Fibroblast of skin of right quadriceps (primary cell): ENCODE results near the gene ZNF768.
A peak's percentile ranks its signal among the peaks of the same experiment; 100 is the strongest.

Experiments
- DNase-seq: peaks from one replicate; pipeline ENCODE4 v3.0.0-alpha.2; 2013

The ZNF768 gene

GRCh38 chr16:30526137-30526822 lies at the start of gene ZNF768:
TSS of gene ZNF768 (minus strand) at chr16:30526566. CDS start at chr16:30526413, 153 bp downstream.
- DNase-seq, result peak; percentile 22

DNA sequence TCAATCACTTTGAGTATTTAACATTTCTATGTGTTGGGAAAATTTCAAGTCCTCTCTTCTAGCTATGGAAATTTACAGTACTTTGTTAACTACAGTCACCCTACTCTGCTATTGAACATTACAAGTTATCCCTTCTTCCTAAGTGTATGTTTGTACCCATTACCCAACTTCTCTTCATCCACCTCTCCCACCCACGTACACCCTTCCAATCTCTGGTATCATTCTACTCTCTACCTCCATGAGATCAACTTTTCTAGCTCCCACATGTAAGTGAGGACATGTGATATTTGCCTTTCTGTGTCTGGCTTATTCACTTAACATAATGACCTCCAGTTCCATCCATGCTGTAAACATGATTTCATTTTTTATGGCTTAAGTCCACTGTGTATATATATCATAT lies 48.3 kb upstream of the ZNF768 start:
- no peak for DNase-seq

- peak; percentile 98 for DNase-seq
Observed at GRCh38 chr16:30571445-30572322, 45.3 kb upstream of the ZNF768 start, which contains the start of gene ZNF688. TSS of gene ZNF688 (minus strand) at chr16:30571714. CDS start at chr16:30571629, 85 bp downstream.

GRCh38 chr16:30570636-30571444 lies 44.5 kb upstream of the ZNF768 start:
- peak; percentile 27 for DNase-seq

GRCh38 chr16:30569746-30570635 lies 43.6 kb upstream of the ZNF768 start:
- no peak for DNase-seq

DNA sequence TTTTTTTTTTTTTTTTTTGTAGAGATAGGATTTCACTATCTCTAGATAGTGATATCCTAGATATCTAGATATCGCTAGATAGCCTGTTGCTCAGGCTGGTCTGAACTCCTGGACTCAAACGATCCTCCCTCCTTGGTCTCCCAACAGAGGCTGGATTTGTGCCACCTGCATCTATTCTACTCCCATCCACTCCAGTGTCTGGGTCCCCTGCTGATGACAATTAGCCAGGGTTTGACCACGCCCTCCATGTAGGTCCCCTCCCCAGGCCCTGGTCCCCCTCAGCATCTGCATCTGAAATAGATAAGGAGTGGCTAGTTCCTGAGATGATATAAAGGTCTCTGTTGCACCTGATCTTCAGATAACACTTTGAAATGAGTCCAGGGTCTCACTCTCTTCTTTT lies 42.9 kb upstream of the ZNF768 start:
- no peak for DNase-seq

- DNase-seq, result peak; percentile 67
Observed at GRCh38 chr16:30567991-30568638, 41.7 kb upstream of the ZNF768 start.

DNA sequence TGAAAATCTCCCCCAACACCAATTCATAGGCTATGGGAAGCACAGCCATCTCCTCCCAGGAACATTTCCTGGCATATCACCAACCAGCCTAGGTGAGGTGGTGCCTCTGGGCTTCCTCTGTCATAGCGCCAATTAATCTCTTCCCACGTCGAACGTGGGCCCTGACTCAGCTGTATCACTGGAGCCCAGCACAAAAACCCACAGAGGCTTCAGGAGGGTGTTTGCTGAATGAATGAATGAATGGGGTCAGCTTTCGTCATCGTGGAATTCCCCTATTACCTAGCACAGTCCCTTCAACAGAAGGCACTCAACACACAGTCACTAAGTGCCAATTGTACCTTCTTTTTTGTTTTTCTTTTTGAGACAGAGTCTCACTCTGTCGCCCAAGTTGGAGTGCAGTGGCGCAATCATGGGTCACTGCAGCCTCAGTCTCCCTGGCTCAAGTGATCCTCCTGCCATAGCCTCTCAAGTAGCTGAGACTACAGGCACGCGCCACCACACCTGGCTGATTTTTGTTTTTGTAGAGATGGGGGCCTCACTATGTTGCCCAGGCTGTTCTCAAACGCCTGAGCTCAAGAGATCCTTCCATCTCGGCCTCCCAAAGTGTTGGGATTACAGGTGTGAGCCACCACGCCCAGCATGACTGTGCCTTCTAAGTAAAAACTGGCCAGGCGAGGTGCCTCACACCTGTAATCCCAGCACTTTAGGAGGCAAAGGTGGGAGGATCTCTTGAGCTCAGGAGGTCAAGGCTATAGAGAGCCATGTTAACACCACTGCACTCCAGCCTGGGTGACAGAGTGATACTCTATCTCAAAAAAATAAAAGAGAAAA lies 41.0 kb upstream of the ZNF768 start:
- DNase-seq, result no peak

DNA sequence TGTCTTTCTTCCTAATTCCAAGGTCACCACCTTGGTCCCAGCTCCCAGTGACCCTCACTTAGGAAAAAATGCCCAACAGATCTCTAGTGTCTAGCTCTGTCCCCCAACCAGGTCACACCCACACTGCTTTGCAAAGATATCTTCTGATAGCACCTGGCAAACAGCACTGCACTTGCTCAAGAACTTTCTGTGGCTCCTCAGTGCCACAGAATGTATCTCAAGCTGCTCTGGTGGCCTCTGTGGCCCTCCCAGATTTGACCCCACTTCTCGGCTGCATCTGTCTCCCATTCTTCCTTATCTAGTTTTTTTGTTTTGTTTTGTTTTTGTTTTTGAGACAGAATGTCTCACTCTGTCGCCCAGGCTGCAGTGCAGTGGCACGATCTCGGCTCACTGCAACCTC lies 40.2 kb upstream of the ZNF768 start:
- DNase-seq, result no peak

DNA sequence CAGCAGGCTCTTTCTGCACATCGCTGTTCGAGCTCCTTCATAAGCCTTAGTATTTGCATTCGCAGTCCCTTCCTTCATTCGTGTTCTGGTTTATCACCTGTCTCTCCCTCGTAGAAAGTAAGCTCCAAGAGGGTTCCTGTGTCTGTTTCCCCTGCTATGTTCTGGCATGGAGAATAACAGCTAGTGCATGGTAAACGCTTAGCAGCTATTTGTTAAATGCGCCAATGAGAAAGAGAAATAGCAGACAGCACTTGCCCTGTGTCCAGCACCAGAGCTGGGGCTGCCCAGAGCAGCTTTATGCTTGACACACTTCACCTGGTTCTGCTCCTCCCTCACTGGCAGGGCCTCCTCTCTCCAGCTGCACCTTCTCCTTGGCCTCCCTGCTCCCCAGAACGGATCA lies 39.6 kb upstream of the ZNF768 start:
- no peak for DNase-seq

GRCh38 chr16:30565526-30565925 lies 39.2 kb upstream of the ZNF768 start:
- DNase-seq, result no peak

GRCh38 chr16:30562021-30562420 lies 35.7 kb upstream of the ZNF768 start:
- DNase-seq, result no peak

DNA sequence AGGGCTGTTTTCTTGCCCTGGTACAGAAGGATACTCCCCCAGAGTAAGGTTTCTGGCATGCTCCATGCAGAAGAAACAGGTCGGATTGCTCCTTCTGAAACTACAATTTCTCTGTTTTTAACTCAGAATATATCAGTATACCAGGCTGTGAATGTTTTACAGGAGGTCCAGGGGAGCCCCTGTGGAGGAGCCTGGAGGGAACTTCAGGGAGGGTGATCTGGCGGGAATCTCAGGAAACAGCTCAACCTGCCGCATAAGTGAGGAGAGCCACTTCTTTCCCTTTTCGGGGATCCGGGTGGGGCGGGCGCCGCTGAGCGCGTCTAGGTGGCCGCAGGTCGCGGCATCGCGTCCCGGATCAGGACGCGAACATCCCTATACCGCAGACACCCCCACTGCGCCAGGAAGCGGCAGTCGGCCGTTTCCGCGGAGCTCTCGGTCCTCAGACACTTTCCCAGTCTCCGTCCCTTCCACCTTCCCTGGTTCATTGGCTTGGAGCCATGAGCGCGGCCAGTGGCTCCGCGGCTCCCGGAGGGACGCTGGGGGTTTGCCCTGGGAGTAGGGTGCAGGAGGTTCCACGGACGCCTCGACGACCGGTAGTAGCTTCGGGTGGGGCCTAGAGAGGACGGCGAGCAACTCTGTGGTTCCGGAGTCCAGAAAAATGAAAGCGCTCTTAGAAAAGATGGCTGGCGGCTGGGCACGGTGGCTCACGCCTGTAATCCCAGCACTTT lies 34.9 kb upstream of the ZNF768 start:
- no peak for DNase-seq

DNA sequence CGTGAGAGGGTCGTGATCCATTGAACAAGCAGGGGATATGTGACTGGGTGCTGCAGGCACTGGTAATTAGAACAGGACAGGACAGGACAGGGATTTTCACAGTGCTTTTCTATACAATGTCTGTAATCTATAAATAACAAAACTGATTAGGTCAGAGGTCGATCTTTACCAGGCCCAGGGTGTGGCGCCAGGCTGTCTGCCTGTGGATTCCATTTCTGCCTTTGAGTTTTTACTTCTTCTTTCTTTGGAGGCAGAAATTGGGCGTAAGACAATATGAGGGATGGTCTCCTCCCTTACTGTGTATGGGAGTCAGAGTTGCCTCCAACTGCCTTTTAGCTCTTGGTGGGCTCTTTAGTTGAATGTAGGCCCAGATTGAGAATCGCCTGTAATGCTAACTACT lies 33.3 kb upstream of the ZNF768 start:
- DNase-seq, result no peak

- no peak for DNase-seq
Observed at GRCh38 chr16:30558789-30559377, 32.5 kb upstream of the ZNF768 start.

DNA sequence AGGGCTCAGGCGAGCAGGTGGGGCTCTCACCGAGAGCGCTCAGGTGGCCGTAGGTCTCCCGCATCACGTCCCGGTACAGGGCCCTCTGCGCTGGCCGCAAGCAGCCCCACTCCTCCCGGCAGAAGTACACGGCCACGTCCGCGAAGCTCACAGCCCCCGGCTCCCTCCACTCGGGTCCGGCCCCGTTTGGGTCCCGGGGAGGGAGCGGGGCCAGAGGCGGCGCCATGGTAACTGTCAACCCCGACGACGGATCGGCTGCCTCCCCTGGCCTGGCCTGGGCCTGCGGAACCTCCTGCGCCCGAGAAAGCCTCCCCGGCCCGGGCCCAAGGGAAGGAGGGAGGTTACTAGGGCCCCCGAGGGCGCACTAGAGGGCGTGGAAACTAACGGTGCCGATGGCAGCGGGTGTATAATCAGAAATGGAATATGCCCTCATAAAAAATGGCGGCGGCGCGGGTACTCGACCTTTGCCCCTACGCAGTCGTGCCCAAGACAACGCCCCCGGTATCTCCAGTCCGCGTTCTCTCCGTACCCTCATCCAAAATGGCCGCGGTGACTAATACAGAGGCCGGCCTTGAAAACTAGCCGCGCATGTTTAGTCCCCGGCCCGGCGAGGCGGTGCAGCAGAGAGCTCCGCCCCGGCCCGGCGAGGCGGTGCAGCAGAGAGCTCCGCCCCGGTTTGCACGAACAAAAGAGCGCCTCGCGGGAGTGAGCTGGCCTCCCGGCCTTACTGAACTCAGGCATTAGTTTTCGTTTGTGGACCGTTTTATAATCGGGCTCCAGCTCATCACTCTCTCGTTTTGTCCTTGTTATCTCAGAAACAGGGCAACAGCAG lies 31.8 kb upstream of the ZNF768 start, which contains the start of gene ZNF764:
ZNF764 (minus strand) TSS at position 418 of the 832 bp plus-strand sequence; CDS start at position 226, 192 bp downstream.
- DNase-seq, result peak; percentile 99

GRCh38 chr16:30557707-30557956 lies 31.3 kb upstream of the ZNF768 start:
- DNase-seq, result no peak

DNA sequence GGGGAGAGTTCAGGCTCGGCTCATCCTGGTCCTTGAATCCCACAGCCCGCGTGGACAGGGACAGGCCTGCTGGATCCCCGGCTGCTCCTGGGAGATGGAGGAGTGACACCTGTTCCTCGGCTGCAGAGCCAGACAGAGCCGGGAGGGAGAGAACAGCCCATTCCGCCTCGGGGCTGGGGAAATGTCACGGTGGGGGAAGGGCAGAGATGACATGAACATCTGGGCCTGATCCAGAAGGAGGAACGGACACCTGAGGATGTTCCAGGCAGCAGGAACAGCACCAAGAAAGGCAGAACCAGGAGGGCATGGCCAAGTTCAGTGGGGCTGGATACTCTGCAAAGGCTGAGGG lies 29.7 kb upstream of the ZNF768 start:
- no peak for DNase-seq
